Spleen (tissue), 11 donors: ENCODE data around the gene TMEM91. TPM values are rescaled to one million over a fixed set of nuclear protein-coding genes. Genes with fewer than 3 reads are reported as not detected.

Source experiments
- DNase-seq: peaks from one replicate; pipeline ENCODE4 v3.0.0-alpha.2; 2020
- H3K27ac ChIP-seq, 8 donors: fragments of 200-600 bp; sonication (generic) in 7 of 8; 1 replicate in 4 of 8; 2 replicates in 4 of 8; pipeline versions ENCODE4 v1.5.0 to v1.8.0; 2016 to 2021; ENCODE audit warnings: inconsistent platforms in 4 of 8, mild to moderate bottlenecking in 4 of 8, moderate library complexity in 1 of 8
- H3K27me3 ChIP-seq, 7 donors: fragments of 200-600 bp; sonication (generic) in 6 of 7; replicated peaks in 1 of 7; 1 replicate in 4 of 7; 2 replicates in 3 of 7; pipeline versions ENCODE4 v1.5.0 to v1.8.0; 2016 to 2021; ENCODE audit warnings: inconsistent platforms in 3 of 7, mild to moderate bottlenecking in 1 of 7
- H3K36me3 ChIP-seq, 6 donors: fragments of 200-600 bp; sonication (generic) in 5 of 6; 1 replicate in 4 of 6; 2 replicates in 2 of 6; pipeline versions ENCODE4 v1.5.0 to v1.8.0; 2016 to 2021; ENCODE audit warnings: inconsistent platforms in 2 of 6
- H3K4me1 ChIP-seq, 6 donors: fragments of 200-600 bp; sonication (generic) in 5 of 6; 1 replicate in 3 of 6; 2 replicates in 3 of 6; pipeline versions ENCODE4 v1.5.0 to v1.8.0; 2016 to 2021; ENCODE audit warnings: inconsistent platforms in 3 of 6
- H3K4me3 ChIP-seq, 8 donors: fragments of 200-600 bp; sonication (generic) in 7 of 8; 1 replicate in 4 of 8; 2 replicates in 4 of 8; pipeline versions ENCODE4 v1.5.0 to v1.8.0; 2016 to 2021; ENCODE audit warnings: inconsistent platforms in 4 of 8, mild to moderate bottlenecking in 4 of 8, moderate library complexity in 2 of 8
- H3K9me3 ChIP-seq, 8 donors: fragments of 200-600 bp; sonication (generic) in 7 of 8; 1 replicate in 4 of 8; 2 replicates in 4 of 8; pipeline versions ENCODE4 v1.5.0 to v1.8.0; 2016 to 2021; ENCODE audit warnings: inconsistent platforms in 4 of 8
- POLR2A ChIP-seq, 3 donors: fragments of 450-650 bp; IDR thresholded peaks; one replicate each; pipeline ENCODE4 v1.5.1; 2017; ENCODE audit warnings: antibody characterized with exemption in 3 of 3, mild to moderate bottlenecking in 1 of 3
- POLR2AphosphoS5 ChIP-seq, 3 donors: sonication (generic); formaldehyde crosslinking; IDR thresholded peaks; one replicate each; pipeline ENCODE4 v1.5.1; 2017; ENCODE audit warnings: antibody characterized with exemption in 3 of 3
- WGBS, 5 donors: extraction: QIAGEN DNeasy Blood & Tissue Kit in 3 of 5; methylation state at CpG; one replicate each; pipeline versions ENCODE4 v1.1.5 to v1.1.7; 2013 to 2018; 5-methylcytosine and 5-hydroxymethylcytosine counted together
- intact Hi-C: fragments of 100-400 bp; cut with DNase I; formaldehyde crosslinking; loops from one replicate; pipeline ENCODE4 v1.15.0; 2023; ENCODE audit warnings: low total_unique reads
- polyA plus RNA-seq, 3 donors: library from polyadenylated mRNA; stranded (reverse); fragments of 200-250 nt; gene quantifications; one replicate each; pipeline ENCODE4 v1.2.1, GENCODE V29; 2013
- total RNA-seq, 7 donors: library from RNA; depleted of rRNA in 3 of 7; stranded (reverse); fragments of >200 nt in 3 of 7; fragmentation: NEBNext Ultra II Directional in 4 of 7; extraction: Animal tissue kit (Norgen Biotek cat#: 25700) in 4 of 7; gene quantifications; one replicate each; pipeline versions ENCODE4 v1.1.0 to v1.2.1, GENCODE V29; 2016 to 2021
- TF ChIP-seq, protein P1 (sequence below), 11 experiments: fragments of 200-600 bp in 7 of 11; fragments of 450-650 bp in 4 of 11; sonication (generic) in 4 of 11; IDR thresholded peaks in 8 of 11; conservative IDR thresholded peaks in 3 of 11; 1 replicate in 7 of 11; 2 replicates in 4 of 11; pipeline versions ENCODE4 v1.4.0 to v1.8.0; 2016 to 2021; ENCODE audit warnings: antibody characterized with exemption in 11 of 11, inconsistent platforms in 4 of 11, mild to moderate bottlenecking in 1 of 11
- donor health status: healthy with polysubstance abuse.
- donor health status: DM: no; HTN: no; CAD: no; lungs with moderate emphysema.
- donor health status: DM: no; HTN: no; CAD: no.
- donor health status: Bipolar disorder and iron deficiency.
- donor health status: healthy.
- donor health status: DM: no; HTN: no; CAD: no.
- donor health status: DM: yes; HTN: yes; CAD: no.

Gene TMEM91
- total and polyA plus RNA-seq, 10 donors = 13.4 to 62.0 (median 26.0) TPM

DNA sequence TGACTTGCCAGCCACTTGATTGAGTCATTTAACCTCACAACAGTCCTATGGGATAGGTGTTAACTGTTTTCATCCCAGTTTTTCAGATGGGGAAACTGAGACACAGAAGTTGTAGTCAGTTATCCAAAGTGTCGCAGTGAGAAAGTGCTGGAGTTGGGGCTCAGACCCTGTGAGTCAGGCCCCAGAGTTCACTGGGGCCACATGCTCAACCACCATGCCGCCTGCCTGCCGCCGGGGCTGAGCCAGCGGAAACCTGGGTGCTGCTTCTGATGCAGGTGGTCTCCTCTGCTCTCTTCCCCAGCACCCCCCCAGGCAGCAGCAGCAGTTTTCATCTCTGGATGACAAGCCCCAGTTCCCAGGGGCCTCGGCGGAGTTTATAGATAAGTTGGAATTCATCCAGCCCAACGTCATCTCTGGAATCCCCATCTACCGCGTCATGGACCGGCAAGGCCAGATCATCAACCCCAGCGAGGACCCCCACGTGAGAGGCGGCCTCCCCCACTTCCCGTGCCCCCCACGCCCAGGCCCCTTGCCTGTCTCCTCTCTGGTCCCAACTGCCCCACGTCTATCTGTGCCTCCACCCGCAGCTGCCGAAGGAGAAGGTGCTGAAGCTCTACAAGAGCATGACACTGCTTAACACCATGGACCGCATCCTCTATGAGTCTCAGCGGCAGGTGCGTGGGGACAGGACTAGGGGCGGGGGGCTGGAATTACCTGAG, 34.2 kb downstream of the TMEM91 start:
- Histone ChIP-seq H3K9me3 (no peaks in the 10 kb centered on the region), H3K36me3 (peaks cover 0 to 51% (median 40%) of the 10 kb centered on the region in 6 donors), H3K27ac (peak overlapping the region; percentile 57 to 88 (median 72)), H3K4me1 (peaks cover 4 to 98% (median 48%) of the 10 kb centered on the region in 6 donors), H3K27me3 (no peaks in the 10 kb centered on the region), H3K4me3 (no peak overlapping the region)
- intact Hi-C loops = no loop called here
- no peak for DNase-seq
- TF ChIP-seq POLR2AphosphoS5 (IDR thresholded peaks at IDR 0.05) = peak in 1 of 3 donors; percentile 15
- no peak for TF ChIP-seq POLR2A (IDR thresholded peaks at IDR 0.05)
- WGBS, 5 donors = 88 to 93% (median 91%) methylated on average over 23 of the region's 23 CpGs

DNA sequence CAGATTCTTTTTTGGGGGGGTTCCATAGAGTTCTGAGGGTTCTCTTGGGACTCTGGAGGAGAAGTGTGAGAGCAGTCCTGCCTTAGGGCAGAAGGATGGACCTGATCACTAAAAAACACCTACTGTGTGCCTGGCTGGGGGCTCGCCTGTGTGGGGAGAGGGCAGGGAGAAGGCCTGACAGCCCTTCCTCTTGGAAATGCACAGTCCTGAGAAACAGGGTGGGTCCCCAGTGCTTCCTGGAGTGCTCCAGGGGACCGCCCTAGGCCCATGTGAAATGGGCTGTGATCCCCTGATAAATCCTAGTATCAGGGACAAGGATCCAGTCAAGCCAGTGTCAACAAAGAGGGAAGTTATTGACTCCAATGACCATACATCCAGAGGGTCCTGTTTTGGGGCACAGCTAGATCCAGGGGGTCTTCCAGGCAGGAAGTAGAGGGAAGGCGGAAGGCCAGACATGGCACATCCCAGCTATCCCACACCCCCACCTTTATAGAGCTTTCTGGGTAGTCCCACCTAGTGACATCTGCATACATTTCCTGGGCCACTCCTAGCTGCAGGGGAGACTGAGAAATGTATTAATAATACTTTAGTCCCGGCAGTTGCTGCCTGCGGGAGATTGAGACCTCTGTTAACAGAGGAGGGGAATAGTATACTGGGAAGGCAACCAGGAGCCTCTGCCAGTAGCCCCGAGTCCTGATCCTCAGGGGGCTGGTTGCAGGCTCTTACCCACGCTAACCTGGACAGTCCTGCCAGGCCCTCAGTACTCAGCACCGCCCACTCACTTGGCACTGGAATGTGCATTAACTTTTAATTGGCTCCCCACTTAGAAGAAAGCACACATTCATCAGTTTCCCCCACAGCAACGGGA, 35.0 kb downstream of the TMEM91 start:
- DNase-seq = no peak
- Histone ChIP-seq H3K27ac (peak overlapping the region in 1 of 8 donors; percentile 88), H3K4me3 (no peak overlapping the region), H3K9me3 (no peaks in the 10 kb centered on the region), H3K4me1 (peaks cover 0 to 95% (median 42%) of the 10 kb centered on the region in 6 donors), H3K36me3 (peaks cover 0 to 59% (median 44%) of the 10 kb centered on the region in 6 donors), H3K27me3 (no peaks in the 10 kb centered on the region)
- intact Hi-C loops = no loop called here
- 69 to 91% (median 81%) methylated on average over 8 to 9 of the region's 9 CpGs for WGBS, 5 donors
- TF ChIP-seq POLR2AphosphoS5 (IDR thresholded peaks at IDR 0.05) = no peak
- TF ChIP-seq POLR2A (IDR thresholded peaks at IDR 0.05) = no peak
- TF ChIP-seq, protein P1, sequence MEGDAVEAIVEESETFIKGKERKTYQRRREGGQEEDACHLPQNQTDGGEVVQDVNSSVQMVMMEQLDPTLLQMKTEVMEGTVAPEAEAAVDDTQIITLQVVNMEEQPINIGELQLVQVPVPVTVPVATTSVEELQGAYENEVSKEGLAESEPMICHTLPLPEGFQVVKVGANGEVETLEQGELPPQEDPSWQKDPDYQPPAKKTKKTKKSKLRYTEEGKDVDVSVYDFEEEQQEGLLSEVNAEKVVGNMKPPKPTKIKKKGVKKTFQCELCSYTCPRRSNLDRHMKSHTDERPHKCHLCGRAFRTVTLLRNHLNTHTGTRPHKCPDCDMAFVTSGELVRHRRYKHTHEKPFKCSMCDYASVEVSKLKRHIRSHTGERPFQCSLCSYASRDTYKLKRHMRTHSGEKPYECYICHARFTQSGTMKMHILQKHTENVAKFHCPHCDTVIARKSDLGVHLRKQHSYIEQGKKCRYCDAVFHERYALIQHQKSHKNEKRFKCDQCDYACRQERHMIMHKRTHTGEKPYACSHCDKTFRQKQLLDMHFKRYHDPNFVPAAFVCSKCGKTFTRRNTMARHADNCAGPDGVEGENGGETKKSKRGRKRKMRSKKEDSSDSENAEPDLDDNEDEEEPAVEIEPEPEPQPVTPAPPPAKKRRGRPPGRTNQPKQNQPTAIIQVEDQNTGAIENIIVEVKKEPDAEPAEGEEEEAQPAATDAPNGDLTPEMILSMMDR (IDR thresholded peaks at IDR 0.05 in 8 of 11, conservative IDR thresholded peaks at IDR 0.05 in 3 of 11) = no peak

DNA sequence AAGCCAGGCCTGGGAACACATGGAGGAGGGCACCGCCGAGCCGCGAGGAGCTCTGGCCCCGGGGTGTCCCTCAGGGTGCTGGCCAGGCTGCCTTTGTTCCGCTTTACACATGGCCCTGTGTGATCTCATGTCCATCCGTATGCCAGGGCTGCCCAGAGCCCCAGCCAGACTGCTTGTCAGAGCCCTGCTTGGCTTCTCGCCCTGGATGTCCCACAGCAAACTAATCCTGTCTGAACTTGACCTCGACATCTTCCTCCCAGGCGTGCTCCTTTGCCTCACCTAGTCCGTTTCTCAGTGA, 35.6 kb downstream of the TMEM91 start:
- Histone ChIP-seq H3K9me3 (no peaks in the 10 kb centered on the region), H3K27me3 (no peaks in the 10 kb centered on the region), H3K4me3 (no peak overlapping the region), H3K4me1 (peaks cover 0 to 93% (median 39%) of the 10 kb centered on the region in 6 donors), H3K36me3 (peaks cover 0 to 65% (median 50%) of the 10 kb centered on the region in 6 donors), H3K27ac (no peak overlapping the region)
- 76 to 92% (median 84%) methylated on average over 10 to 11 of the region's 11 CpGs for WGBS, 5 donors
- DNase-seq = no peak
- intact Hi-C loops = no loop called here
- TF ChIP-seq, protein P1 (IDR thresholded peaks at IDR 0.05 in 8 of 11, conservative IDR thresholded peaks at IDR 0.05 in 3 of 11) = no peak
- TF ChIP-seq POLR2AphosphoS5 (IDR thresholded peaks at IDR 0.05) = peak in 1 of 3 donors; percentile 28

DNA sequence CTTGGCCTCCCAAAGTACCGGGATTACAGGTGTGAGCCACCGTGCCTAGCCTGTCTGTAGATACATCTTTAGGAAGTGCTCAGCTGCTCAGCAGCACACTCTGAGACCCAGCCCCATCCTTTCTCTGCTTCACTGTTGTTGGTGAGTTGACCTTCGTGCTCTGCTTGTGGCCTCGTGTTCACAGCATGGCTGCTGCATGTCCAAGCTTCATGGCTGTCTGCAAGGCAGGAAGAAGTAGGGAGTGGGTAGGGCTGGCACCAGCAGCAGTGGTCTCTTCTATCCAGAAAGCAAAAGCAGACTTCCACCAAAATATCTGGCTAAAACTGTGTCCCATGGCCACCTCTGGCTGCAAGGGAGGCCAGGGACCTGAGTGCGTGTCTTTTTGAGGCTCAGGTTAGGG, 36.6 kb downstream of the TMEM91 start:
- H3K27me3 ChIP-seq = no peaks in the 10 kb centered on the region
- intact Hi-C loops = no loop called here
- DNase-seq = no peak
- H3K27ac ChIP-seq = peak overlapping the region in 1 of 8 donors; percentile 35
- 91 to 98% (median 92%) methylated on average over 5 of the region's 5 CpGs for WGBS, 5 donors
- H3K9me3 ChIP-seq = no peaks in the 10 kb centered on the region
- TF ChIP-seq POLR2A (IDR thresholded peaks at IDR 0.05) (no peak), POLR2AphosphoS5 (IDR thresholded peaks at IDR 0.05) (no peak)
- TF ChIP-seq, protein P1 (IDR thresholded peaks at IDR 0.05 in 8 of 11, conservative IDR thresholded peaks at IDR 0.05 in 3 of 11) = no peak
- no peak overlapping the region for H3K4me3 ChIP-seq
- peaks cover 0 to 76% (median 54%) of the 10 kb centered on the region in 6 donors for H3K36me3 ChIP-seq
- peaks cover 0 to 87% (median 34%) of the 10 kb centered on the region in 6 donors for H3K4me1 ChIP-seq
